Activated T-cell treated with anti-CD3 and anti-CD28 coated beads for 24 hours (primary cell): ENCODE results near the gene FZR1.
"Not testable (repeated sequence)": the region's sequence is repeated elsewhere in the genome, so short reads cannot be mapped to it uniquely, and the experiment has no call there.

Experiments
- DNase-seq: peaks from one replicate; pipeline ENCODE4 v3.0.0-alpha.2; 2020; ENCODE audit warnings: low read depth

Gene FZR1

DNA sequence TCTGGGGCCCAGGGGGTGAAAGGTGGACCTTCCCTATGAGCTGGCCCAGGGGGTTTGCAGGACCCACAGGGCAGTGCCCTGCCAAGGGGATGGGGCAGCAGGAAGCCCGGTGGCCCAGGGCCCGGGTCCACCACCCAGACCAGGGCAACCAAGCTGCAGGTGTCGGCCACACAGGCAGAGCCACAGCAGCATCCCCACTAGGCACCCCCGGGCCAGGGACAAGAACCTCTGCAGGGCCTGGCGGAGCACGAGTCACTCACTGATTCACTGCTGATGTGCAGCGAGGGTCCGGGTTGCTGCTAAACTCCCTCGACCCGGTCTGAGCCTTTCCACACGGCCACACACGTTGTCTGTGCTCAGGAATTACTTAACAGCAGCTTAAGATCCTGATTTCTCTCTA is 8.8 kb downstream of the FZR1 start:
- DNase-seq: no peak

DNA sequence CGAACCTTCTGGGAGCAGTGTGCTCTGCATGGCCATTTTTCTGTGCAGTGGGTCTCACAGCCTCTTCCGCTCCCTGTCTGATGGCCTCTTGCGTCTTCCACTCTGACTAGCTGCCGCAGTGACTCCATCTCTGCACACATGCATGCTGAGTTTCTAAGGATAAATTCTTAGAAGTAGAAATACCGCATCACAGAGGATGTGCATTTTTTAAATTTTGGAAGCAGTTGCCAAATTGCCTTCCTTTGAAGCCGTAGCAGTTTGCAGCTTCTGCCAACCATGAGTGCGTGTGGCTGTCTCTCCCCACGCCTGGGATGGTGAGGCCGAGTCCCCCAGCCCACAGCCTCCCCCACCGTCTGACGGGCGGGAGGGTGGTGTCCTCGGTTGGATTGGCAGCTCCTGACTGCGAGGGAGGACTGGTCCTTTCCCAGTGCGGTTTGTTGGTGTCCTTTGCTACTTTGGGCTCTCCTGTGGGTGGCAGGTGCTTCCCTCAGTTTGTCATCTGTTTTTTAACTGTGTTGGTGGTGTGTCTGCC is 9.8 kb downstream of the FZR1 start:
- DNase-seq: no peak

DNA sequence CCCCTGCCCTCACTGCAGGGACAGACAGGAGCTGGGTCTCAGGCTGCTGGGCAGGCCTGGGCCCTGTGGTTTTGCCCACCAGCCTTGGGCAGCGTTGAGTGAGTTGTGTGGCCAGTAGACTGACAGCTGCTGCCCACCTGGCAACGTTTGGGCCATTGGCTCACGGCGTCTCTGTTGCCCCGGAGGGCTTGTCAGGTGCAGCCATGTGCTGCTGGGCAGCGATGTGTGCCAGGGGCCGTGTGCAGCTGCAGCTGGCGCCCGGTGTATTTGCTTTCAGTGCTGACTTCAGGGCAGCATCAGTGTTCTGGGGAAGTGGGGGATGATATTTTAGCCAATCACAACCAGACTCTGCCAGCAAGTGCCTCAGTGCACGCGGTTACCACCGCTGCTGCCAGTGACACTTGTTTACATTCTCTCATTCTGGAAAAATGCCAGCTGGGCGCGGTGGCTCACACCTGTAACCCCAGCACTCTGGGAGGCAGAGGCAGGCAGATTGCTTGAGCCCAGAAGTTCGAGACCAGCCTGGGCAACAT is 10.6 kb downstream of the FZR1 start:
- no peak for DNase-seq

DNA sequence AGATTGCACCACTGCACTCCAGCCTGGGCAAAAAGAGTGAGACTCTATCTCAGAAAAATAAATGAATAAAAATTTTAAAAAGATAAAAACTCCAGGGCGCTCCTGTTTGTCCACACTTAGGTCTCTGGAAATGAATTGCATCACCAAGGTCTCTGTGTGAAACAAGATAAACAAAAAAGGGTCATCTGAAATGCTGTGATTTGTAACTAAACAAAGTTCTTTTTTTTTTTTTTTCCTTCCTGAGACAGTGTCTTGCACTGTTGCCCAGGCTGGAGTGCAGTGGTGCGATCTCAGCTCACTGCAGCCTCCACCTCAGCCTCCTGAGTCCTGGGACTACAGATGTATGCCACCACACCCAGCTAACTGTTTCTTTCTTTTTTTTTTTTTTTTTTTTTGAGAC is 11.5 kb downstream of the FZR1 start:
- DNase-seq: no peak

DNA sequence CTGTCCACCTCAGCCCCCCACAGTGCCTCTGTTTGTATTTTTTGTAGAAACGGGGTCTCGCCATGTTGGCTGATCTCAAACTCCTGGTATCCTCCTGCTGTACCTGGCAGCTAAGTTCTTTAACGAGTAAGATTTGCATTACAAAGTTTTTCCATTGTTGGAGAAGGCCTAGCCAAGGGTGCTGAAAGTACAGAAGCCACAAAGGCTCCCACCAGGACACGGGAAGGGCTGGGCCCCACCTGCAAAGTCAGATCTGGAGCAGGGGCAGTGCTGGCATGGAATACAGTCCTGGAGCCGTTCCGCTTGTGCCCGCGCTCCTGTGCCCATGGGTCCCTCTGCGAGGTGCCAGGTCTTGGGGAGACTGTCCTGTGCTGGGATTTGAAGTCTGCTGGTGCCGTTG is 12.1 kb downstream of the FZR1 start:
- no peak for DNase-seq

DNA sequence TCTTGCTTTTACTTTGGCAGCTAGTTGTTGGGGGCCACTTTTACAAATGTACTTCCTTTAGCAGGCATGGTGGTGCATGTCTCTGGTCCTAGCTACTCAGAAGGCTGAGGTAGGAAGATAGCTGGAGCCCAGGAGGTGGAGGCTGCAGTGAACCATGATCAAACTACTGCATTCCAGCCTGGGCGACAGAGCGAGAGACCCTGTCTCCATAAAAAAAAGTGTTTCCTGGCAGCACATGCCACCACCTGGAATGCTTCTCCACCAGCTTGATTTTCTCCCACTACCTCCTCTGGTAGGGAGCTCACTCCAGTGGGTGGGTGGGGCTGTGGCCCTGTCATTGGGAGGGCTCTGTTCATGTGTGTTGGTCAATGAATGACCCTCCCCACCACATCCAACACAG is 12.5 kb downstream of the FZR1 start:
- no peak for DNase-seq

DNA sequence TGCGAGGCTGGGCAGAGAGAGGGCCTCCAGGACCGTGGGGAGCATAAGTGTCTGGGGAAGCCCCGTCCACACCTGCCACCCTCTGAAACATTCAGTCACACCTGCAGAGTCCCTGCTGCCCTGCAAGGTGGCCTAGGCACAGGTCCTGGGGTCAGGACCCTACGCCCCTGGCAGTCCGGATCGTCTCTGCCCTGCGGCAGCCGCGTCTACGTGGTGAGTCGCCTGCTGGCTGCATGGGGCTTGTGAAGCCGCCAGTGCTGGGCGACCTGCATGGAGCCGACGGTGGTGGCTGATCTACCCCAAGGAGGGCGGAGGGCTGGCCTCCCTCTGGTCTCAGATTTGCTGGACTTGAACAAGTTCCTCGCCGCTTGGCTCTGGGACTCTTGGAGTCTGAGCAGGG is 13.0 kb downstream of the FZR1 start:
- DNase-seq: no peak

DNA sequence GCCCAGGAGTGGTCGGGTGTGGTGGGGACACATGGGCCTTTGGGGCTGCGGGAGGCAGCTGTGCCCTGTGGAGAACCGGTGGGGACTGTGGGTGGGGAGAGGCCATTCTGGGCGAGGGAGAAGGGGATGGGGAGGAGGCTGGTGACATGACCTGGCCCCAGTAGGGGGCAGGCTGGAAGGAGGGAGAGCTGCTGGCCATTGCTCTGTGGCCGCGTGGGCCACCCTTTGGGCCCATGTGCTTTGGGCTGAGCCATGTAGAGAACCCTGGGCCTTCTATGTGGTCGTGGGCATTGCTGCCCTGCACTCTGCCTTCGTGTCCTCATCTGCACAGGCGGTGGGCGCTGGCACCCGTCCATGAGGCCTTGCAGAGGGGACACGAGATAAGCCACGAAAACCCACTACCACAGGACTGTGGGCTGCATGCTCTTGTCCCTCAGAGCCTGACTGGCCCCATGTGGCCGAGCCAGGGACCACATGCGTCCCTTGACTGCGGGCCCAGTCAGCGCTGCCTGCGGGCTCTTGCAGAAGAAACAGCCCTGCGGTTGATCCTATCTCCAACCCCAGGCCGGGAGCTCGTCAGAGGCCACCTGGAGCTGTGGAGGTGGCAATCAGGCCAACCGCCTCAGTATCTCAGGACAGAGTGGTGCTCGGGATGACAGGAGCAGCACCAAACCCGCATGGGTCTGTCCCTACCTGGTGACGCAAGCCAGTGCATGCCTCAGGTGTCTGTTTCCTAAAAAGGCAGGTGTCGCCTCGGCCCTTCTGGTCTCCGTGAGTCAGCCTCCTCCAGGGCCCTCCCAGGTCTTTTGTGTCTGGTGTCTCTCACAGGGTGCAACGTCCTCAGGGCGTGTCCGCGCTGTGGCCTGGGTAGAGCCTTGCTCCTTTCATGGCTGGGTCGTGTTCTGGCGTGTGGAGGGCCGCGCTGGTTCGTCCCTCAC is 14.3 kb downstream of the FZR1 start:
- DNase-seq: no peak

DNA sequence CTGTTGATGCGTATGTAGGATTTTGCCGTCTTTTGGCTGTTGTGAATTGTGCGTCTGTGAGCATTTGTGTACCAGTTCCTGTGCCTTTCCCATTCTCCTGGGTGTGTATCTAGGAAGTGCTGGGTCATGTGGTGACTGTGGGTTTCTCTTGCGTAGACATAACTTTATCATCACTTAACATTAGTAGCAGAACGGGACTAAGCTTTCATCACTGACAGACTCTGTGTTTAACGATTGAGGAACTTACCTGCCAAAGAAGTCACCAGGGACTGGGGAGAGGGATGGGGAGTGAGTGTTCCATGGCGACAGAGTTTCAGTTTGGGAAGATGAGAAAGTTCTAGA is 15.0 kb downstream of the FZR1 start:
- DNase-seq: no peak

DNA sequence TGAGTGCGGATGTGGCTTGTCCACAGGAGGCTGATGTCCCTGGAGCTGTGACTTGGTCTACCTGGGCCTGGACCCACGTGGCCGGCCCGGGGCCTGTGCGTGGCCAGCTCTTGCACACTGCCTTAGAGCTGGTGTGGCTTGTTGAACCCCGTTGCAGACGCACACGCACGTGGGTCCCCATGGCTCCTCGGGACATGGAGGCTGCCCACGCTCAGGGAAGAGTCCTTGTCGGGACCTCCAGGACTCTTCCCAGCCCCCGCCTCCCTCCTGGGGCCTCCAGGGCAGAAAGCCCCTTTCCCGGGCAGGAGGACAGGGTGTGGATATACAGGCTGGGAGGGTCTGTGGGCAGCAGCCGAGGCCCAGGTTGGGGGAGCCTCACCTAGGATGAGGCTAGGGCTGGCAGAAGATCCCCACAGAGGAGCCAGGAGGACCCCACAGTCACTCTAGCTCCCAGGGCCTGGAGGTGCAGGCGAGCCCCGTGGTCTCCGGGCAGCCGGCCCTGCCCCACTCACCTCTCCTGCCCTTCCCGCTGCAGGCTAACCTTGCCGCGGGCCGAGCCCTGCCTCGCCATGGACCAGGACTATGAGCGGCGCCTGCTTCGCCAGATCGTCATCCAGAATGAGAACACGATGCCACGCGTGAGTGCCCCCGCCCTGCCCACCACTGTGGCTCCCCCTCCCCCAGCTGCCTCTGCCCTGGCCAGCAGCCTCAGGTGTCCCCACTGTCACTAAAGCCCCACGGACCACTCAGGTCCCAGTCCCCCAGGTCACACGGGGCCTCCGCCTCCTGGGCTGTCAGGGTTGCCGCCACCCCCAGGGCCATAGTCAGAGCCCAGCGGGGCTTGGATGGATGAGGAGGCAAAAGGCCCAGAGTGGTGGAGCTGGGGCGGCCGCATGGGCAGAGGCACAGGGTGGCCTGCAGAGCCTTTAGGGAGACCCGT is 16.6 kb downstream of the FZR1 start:
- no peak for DNase-seq

DNA sequence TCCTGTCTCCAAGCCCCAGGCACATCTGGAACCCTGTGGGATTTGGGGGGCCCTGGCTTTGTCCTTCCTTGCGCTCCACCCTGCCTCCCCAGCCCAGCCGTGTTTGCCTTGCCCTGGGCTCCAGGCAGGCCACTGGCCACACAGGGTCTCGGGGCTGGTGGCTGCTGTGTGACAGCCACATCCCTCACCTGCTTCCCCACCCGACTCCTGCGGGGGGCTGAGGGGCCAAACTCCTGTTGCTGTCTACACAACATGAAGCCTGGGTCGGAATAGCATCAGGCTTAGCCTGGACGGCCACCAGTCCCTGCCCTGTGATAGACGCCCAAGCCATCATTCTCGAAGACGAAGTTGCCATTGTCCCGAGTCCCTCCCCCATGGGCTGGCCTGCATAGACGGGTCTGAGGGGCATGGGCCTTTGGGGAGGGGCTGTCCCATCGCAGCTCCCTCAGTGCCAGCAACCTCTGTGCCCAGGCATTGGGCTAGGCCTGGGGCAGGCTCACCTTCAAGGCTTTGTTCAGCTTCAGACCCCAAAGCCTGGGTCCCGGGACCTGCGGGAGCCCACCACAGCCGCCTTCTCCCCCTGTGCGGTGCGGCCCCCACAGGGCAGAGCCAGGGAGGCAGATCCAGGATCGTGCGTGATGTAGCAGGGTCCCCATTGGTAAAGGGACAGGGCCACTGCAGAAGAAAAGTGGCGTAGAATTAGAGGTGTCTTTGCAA is 17.4 kb downstream of the FZR1 start:
- DNase-seq: no peak

DNA sequence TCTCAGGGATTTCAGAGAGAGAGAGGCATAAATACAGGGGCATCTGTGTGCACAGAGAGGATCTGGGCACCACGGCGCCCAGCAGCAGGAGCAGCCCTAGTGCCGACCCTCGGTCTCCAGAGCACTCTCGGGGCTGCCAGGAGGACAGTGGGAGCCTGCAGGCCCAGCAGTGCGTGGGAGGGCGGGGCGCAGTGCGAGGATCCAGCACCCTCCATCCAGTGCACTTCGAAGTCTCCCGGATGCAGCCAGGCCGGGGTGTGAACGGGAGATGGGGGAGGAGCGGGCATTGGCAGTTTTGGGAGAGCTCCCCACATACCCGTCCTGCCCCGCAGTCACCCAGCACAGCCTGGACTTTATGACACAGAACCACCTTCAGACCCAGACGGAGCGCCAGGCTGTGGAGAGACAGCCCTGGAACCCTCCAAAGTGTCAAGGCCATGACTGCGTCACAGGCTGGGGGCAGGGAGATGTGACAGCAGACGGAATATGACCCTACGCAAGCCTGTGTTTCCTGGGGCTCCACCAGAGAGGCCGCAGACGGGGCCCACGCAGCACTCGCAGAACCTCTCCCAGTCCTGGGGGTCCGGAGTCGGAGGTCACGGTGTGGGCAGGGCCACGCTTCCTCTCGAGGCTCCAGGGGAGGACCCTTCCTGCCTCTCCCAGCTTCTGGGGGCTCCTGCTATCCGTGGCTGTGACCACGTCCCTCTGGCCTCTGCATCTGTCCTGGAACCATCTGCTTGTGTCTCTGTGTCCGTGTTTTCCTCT is 18.1 kb downstream of the FZR1 start:
- no peak for DNase-seq

DNA sequence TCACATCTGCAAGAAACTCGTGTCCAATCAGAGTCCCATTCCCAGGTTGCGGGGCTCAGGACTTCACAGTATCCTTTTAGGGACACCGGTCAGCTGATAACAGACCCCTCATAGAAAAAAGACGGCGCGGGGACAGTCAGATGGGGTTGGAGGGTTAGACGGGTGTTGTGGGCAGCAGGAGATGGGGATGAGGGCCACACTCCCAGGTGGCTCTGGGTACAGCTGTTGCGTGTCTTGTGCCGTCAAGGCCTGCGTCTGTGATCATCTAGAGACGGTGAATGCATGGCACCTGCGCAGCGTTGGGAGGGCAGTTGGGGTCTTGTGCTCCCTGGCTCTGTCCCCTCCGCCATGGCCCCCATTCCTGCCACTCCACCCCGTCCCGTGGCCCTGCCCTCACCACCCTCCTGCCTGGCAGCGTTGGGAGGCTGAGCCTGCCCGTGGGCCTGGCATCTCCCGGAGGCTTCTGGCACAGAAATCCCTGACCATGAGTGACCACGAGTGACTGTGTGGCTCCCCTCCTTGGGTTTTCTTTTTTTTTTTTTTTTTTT is 18.9 kb downstream of the FZR1 start:
- DNase-seq: no peak

DNA sequence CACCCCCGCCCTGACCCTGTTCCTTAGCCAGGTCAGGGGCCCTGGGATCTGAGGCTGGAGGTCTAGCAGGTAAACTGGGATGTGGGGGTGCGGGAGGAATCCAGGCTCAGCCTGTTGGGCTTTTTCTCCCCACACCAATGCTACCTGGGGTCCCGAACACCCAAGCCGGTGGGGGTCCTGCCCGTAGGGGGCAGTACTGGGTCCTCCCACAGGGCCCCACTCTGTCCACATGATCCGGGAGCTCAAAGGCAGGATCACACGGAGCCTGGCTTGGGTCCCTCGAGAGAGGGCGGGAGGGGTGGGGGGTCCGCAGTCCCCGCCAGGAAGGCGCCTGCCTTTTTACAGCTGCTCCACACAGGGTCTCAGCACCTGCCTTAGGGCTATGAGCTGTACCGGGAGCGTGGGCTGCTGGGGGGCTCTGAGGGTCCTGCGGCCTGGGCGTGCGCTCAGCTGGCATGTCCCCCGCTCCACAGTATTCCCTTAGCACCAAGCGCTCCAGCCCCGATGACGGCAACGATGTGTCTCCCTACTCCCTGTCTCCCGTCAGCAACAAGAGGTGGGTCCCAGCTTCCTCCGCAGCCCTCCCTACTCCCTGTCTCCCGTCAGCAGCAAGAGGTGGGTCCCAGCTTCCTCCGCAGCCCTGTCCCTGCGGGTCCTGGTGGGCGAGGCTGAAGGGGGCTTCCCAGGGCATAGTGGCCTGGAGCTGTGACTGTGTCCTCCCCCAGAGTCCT is 20.6 kb downstream of the FZR1 start:
- DNase-seq: no peak

DNA sequence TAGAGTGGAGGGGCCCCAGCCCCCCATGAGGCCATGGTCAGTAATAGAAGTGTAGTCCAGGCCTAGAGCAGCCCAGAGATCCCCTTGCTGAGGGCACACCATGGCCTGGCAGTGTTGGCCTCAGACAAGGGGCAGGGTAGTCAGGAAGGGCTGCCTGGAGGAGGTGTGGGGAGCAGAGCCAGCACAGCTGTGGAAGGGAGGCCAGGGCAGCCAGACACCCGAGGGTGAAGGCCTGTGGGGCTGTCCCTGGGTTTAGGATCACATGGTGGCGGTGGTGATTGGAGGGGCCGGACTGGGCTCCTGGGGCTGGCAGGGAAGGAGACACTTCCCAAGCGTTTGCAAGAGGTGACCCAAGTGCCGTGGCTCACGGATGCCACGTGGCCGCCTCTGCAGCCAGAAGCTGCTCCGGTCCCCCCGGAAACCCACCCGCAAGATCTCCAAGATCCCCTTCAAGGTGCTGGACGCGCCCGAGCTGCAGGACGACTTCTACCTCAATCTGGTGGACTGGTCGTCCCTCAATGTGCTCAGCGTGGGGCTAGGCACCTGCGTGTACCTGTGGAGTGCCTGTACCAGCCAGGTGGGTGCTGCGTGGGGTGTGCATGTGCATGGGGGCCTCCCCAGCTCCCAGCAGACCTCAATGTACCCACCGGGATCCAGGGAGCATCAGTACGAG is 21.3 kb downstream of the FZR1 start:
- no peak for DNase-seq

DNA sequence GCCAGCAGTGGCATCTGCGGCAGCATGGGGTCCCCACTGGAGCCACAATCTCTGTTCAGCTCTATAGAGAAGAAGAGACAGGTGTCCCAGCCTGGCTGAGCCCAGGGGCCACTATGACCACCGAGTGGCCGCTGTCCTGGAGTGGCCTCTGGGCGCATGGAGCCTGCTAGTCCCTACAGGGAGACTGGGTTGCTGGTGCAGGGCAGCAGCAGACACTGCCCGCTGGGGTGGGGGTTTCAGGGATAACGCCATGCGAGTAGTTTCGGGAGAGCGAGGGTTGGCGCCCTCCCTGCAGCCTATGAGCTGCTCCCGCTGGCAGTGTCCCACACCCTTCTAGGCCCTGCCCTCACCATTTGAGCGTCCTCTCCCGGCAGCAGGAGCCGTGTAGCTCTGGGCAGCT is 22.0 kb downstream of the FZR1 start:
- DNase-seq: no peak

DNA sequence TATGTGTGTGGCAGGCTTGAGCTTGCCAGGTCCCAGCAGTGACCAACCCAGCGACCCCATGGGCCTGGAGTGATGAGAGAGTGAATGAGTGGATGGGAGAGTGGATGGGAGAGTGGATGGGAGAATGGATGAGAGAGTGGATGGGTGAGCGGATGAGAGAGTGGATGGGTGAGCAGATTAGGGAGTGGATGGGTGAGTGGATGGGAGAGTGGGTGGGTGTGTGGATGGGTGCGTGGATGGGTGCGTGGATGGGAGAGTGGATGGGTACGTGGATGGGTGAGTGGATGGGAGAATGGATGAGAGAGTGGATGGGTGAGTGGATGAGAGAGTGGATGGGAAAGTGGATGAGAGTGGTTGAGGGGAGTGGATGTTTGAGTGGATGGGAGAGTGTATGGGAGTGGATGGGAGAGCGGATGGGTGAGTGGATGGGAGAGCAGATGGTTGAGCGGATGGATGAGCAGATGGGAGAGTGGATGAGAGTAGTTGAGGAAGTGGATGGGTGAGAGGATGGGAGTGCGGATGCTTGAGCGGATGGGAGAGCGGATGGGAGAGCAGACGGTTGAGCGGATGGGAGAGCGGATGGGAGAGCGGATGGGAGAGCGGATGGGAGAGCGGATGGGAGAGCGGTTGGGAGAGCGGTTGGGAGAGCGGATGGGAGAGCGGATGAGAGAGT is 22.6 kb downstream of the FZR1 start:
- DNase-seq: no peak

DNA sequence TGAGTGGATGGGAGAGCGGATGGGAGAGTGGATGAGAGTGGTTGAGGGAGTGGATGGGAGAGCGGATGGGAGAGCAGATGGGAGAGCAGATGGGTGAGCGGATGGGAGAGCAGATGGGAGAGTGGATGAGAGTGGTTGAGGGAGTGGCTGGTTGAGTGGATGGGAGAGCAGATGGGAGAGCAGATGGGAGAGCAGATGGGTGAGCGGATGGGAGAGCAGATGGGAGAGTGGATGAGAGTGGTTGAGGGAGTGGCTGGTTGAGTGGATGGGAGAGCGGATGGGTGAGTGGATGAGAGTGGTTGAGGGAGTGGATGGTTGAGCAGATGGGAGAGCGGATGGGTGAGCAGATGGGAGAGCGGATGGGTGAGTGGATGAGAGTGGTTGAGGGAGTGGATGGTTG is 23.2 kb downstream of the FZR1 start:
- not testable (repeated sequence) for DNase-seq

DNA sequence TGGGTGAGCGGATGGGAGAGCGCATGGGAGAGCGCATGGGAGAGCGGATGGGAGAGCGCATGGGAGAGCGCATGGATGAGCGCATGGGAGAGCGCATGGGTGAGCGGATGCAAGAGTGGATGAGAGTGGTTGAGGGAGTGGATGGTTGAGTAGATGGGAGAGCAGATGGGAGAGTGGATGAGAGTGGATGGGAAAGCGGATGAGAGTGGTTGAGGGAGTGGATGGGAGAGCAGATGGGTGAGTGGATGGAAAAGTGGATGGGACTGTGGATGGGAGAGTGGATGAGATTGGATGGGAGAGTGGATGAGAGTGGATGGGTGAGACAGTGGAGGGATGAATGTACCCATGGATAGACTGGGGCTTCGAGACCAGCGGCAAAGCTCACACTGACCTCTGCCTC is 24.3 kb downstream of the FZR1 start:
- DNase-seq: no peak
